ENCODE measurements around the gene OTOF.
A peak's percentile ranks its signal among the peaks of the same experiment; 100 is the strongest.

Gene OTOF

GRCh38 chr2:26463244-26464192 is 14.4 kb downstream of the OTOF start:
- no peak for DNase-seq

- no peak for DNase-seq
Measured at GRCh38 chr2:26462511-26463243, 15.2 kb downstream of the OTOF start.

GRCh38 chr2:26462100-26462499 is 15.8 kb downstream of the OTOF start:
- no peak for DNase-seq

- no peak for DNase-seq
Measured at GRCh38 chr2:26461601-26462023, 16.3 kb downstream of the OTOF start.

GRCh38 chr2:26460613-26461031 is 17.3 kb downstream of the OTOF start:
- DNase-seq: no peak

- DNase-seq: no peak
Measured at GRCh38 chr2:26459991-26460612, 17.8 kb downstream of the OTOF start.

- peak; percentile 24 for DNase-seq
Measured at GRCh38 chr2:26458365-26459042, 19.4 kb downstream of the OTOF start.

GRCh38 chr2:26457695-26458364 is 20.1 kb downstream of the OTOF start:
- peak; percentile 57 for DNase-seq

GRCh38 chr2:26457251-26457666 is 20.7 kb downstream of the OTOF start:
- DNase-seq: peak; percentile 59

GRCh38 chr2:26456440-26457250 is 21.3 kb downstream of the OTOF start:
- no peak for DNase-seq

- DNase-seq: no peak
Measured at GRCh38 chr2:26455670-26456439, 22.1 kb downstream of the OTOF start.

- no peak for DNase-seq
Measured at GRCh38 chr2:26455037-26455669, 22.8 kb downstream of the OTOF start.

- no peak for DNase-seq
Measured at GRCh38 chr2:26454561-26455001, 23.3 kb downstream of the OTOF start.

- DNase-seq: no peak
Measured at GRCh38 chr2:26453421-26454329, 24.2 kb downstream of the OTOF start.

GRCh38 chr2:26451700-26452099 is 26.2 kb downstream of the OTOF start:
- DNase-seq: no peak

- DNase-seq: no peak
Measured at GRCh38 chr2:26450031-26450635, 27.8 kb downstream of the OTOF start.

- no peak for DNase-seq
Measured at GRCh38 chr2:26449278-26450030, 28.5 kb downstream of the OTOF start.

- no peak for DNase-seq
Measured at GRCh38 chr2:26448651-26449050, 29.3 kb downstream of the OTOF start.

Measured in DMS79 treated with DMSO at 0.1 percent for 48 hours (cell line).